WTC11 (cell line): ENCODE data around the gene TSPAN31. TPM values are rescaled to one million over a fixed set of nuclear protein-coding genes. Genes with fewer than 3 reads are reported as not detected.

Source experiments
- ATAC-seq: fragments of 200-7000 bp; cut with Tn5 transposase; 2 replicates; pipeline ENCODE4 v1.10.0; 2021; ENCODE audit warnings: mild to moderate bottlenecking, moderate library complexity
- CTCF ChIA-PET: fragments of 300-600 bp; sonication (Branson Sonifier 250); formaldehyde crosslinking; loops from one replicate; lab custom pipeline; 2021; ENCODE audit warnings: antibody characterized with exemption; lab: Charles Lee
- POLR2A ChIA-PET: fragments of 350-600 bp; sonication (Branson Sonifier 250); formaldehyde crosslinking; loops from one replicate; lab custom pipeline; 2021; ENCODE audit warnings: antibody characterized with exemption; lab: Charles Lee
- DNase-seq: peaks from one replicate; pipeline ENCODE4 v3.0.0; 2021; ENCODE audit warnings: low spot score
- H3K27ac Mint-ChIP-seq: 2 replicates; pipeline ENCODE4 v1.8.0; 2021; ENCODE audit warnings: mixed read lengths
- H3K27me3 Mint-ChIP-seq: 2 replicates; pipeline ENCODE4 v1.8.0; 2021; ENCODE audit warnings: low read depth, mild to moderate bottlenecking, moderate library complexity, mixed read lengths
- H3K36me3 Mint-ChIP-seq: 2 replicates; pipeline ENCODE4 v1.8.0; 2021; ENCODE audit warnings: mixed read lengths
- H3K4me1 Mint-ChIP-seq: 2 replicates; pipeline ENCODE4 v1.8.0; 2022; ENCODE audit warnings: mixed read lengths
- H3K4me3 Mint-ChIP-seq: 2 replicates; pipeline ENCODE4 v1.8.0; 2021; ENCODE audit warnings: mild to moderate bottlenecking, moderate library complexity, mixed read lengths
- H3K9me3 Mint-ChIP-seq: 2 replicates; pipeline ENCODE4 v1.8.0; 2021; ENCODE audit warnings: mixed read lengths
- ARID4B ChIP-seq: sonication (generic); formaldehyde crosslinking; IDR thresholded peaks from 2 replicates; pipeline ENCODE4 v1.8.0; 2023; ENCODE audit warnings: missing genetic modification reagents, mild to moderate bottlenecking, borderline replicate concordance
- ATF1 ChIP-seq: sonication (generic); formaldehyde crosslinking; IDR thresholded peaks from 2 replicates; pipeline ENCODE4 v1.8.1; 2023; ENCODE audit warnings: mild to moderate bottlenecking, moderate library complexity, missing genetic modification reagents
- CBFB ChIP-seq: sonication (generic); formaldehyde crosslinking; IDR thresholded peaks from 2 replicates; pipeline ENCODE4 v1.8.1; 2022; ENCODE audit warnings: mild to moderate bottlenecking, low read depth, missing genetic modification reagents
- EMX1 ChIP-seq: fragments of 250-450 bp; sonication (Bioruptor Pico); IDR thresholded peaks from 2 replicates; pipeline ENCODE4 v1.8.0; 2021; ENCODE audit warnings: mild to moderate bottlenecking
- ETV6 ChIP-seq: sonication (generic); formaldehyde crosslinking; IDR thresholded peaks from 2 replicates; pipeline ENCODE4 v1.8.1; 2022; ENCODE audit warnings: mild to moderate bottlenecking, missing genetic modification reagents
- GRHL2 ChIP-seq: fragments of 250-450 bp; sonication (Bioruptor Pico); IDR thresholded peaks from 2 replicates; pipeline ENCODE4 v1.8.0; 2022; ENCODE audit warnings: mild to moderate bottlenecking, moderate library complexity; ENCODE audit not compliant: insufficient replicate concordance, severe bottlenecking
- IRF2 ChIP-seq: sonication (generic); formaldehyde crosslinking; IDR thresholded peaks from 2 replicates; pipeline ENCODE4 v1.8.0; 2022; ENCODE audit warnings: low read depth, missing genetic modification reagents, borderline replicate concordance
- JUN ChIP-seq: sonication (generic); formaldehyde crosslinking; IDR thresholded peaks from 2 replicates; pipeline ENCODE4 v1.8.0; 2023; ENCODE audit warnings: mild to moderate bottlenecking, missing genetic modification reagents
- MXD4 ChIP-seq: fragments of 250-450 bp; sonication (Bioruptor Pico); IDR thresholded peaks from 2 replicates; pipeline ENCODE4 v1.8.0; 2021; ENCODE audit warnings: mild to moderate bottlenecking, moderate library complexity, borderline replicate concordance
- NFYB ChIP-seq: sonication (generic); formaldehyde crosslinking; conservative IDR thresholded peaks from 2 replicates; pipeline ENCODE4 v1.8.0; 2022; ENCODE audit warnings: low read depth, missing genetic modification reagents
- PRRX2 ChIP-seq: fragments of 250-450 bp; sonication (Bioruptor Pico); IDR thresholded peaks from 2 replicates; pipeline ENCODE4 v1.8.0; 2021; ENCODE audit warnings: mild to moderate bottlenecking
- STAT6 ChIP-seq: sonication (generic); formaldehyde crosslinking; conservative IDR thresholded peaks from 2 replicates; pipeline ENCODE4 v1.8.1; 2023; ENCODE audit warnings: mild to moderate bottlenecking, low read depth, missing genetic modification reagents, moderate library complexity
- TCF7 ChIP-seq: sonication (generic); formaldehyde crosslinking; IDR thresholded peaks from 2 replicates; pipeline ENCODE4 v1.8.0; 2022; ENCODE audit warnings: mild to moderate bottlenecking, low read depth, missing genetic modification reagents, moderate library complexity
- USF1 ChIP-seq: sonication (generic); formaldehyde crosslinking; IDR thresholded peaks from 2 replicates; pipeline ENCODE4 v1.8.0; 2022; ENCODE audit warnings: mild to moderate bottlenecking, missing genetic modification reagents
- ZNF121 ChIP-seq: sonication (generic); formaldehyde crosslinking; IDR thresholded peaks from 2 replicates; pipeline ENCODE4 v1.8.0; 2023; ENCODE audit warnings: missing genetic modification reagents
- ZNF317 ChIP-seq: sonication (generic); formaldehyde crosslinking; IDR thresholded peaks from 2 replicates; pipeline ENCODE4 v1.8.1; 2023; ENCODE audit warnings: low read depth, mild to moderate bottlenecking, moderate library complexity, missing genetic modification reagents, borderline replicate concordance
- ZNF416 ChIP-seq: fragments of 250-450 bp; sonication (Bioruptor Pico); IDR thresholded peaks from 2 replicates; pipeline ENCODE4 v1.9.0; 2021; ENCODE audit warnings: mild to moderate bottlenecking, inconsistent platforms
- ZNF532 ChIP-seq: fragments of 250-450 bp; sonication (Bioruptor Pico); IDR thresholded peaks from 2 replicates; pipeline ENCODE4 v1.9.0; 2021; ENCODE audit warnings: mild to moderate bottlenecking, borderline replicate concordance
- total RNA-seq: library from RNA; stranded (reverse); gene quantifications from 3 replicates; pipeline ENCODE4 v1.2.3, GENCODE V29; 2021
- TF ChIP-seq, protein P1 (sequence below): sonication (generic); formaldehyde crosslinking; IDR thresholded peaks from 2 replicates; pipeline ENCODE4 v1.8.0; 2022; ENCODE audit warnings: missing genetic modification reagents

TSPAN31 gene
- total RNA-seq, 1 experiment from 2014 or later = 9.9 TPM

GRCh38 chr12:57726884-57727757 is 17.7 kb upstream of the TSPAN31 start:
- ChIA-PET POLR2A (interaction anchor here (1.0 to 1.1 kb wide), 2 partner anchors 10 to 18 kb away, joined by 4 to 5 read pairs; partner anchors contain the start of gene TSPAN31), CTCF (interaction anchor here (0.5 to 5.8 kb wide), 20 partner anchors 9 to 214 kb away, joined by 3 to 146 read pairs (median 4); partner anchors contain the start of genes AGAP2, ARHGEF25, ATP23 and EEF1AKMT3)
- Mint-ChIP-seq H3K36me3 (no peaks in the 10 kb centered on the region), H3K4me3 (peak overlapping the region; percentile 50), H3K4me1 (peaks cover 15% of the 10 kb centered on the region), H3K27me3 (peaks cover 95% of the 10 kb centered on the region), H3K27ac (no peak overlapping the region), H3K9me3 (no peaks in the 10 kb centered on the region)
- ATAC-seq = peak; percentile 4
- peak; percentile 47 for DNase-seq
- TF ChIP-seq PRRX2 (CRISPR knock-in tag) = no peak
- TF ChIP-seq NFYB = 0 out of 2 replicates have a peak, but pooled peaks have one; percentile 12
- 0 out of 2 replicates have a peak, but pooled peaks have one; percentile 78 for TF ChIP-seq JUN
- no peak for TF ChIP-seq ZNF532 (CRISPR knock-in tag)
- TF ChIP-seq IRF2 (CRISPR knock-in tag) = no peak
- no peak for TF ChIP-seq CBFB (CRISPR knock-in tag)
- no peak for TF ChIP-seq ATF1 (CRISPR knock-in tag)
- TF ChIP-seq USF1 = peak; percentile 67; the same call in 1 of the 2 replicates
- no peak for TF ChIP-seq ZNF416 (CRISPR knock-in tag)
- no peak for TF ChIP-seq GRHL2 (CRISPR knock-in tag)
- TF ChIP-seq, protein P1, sequence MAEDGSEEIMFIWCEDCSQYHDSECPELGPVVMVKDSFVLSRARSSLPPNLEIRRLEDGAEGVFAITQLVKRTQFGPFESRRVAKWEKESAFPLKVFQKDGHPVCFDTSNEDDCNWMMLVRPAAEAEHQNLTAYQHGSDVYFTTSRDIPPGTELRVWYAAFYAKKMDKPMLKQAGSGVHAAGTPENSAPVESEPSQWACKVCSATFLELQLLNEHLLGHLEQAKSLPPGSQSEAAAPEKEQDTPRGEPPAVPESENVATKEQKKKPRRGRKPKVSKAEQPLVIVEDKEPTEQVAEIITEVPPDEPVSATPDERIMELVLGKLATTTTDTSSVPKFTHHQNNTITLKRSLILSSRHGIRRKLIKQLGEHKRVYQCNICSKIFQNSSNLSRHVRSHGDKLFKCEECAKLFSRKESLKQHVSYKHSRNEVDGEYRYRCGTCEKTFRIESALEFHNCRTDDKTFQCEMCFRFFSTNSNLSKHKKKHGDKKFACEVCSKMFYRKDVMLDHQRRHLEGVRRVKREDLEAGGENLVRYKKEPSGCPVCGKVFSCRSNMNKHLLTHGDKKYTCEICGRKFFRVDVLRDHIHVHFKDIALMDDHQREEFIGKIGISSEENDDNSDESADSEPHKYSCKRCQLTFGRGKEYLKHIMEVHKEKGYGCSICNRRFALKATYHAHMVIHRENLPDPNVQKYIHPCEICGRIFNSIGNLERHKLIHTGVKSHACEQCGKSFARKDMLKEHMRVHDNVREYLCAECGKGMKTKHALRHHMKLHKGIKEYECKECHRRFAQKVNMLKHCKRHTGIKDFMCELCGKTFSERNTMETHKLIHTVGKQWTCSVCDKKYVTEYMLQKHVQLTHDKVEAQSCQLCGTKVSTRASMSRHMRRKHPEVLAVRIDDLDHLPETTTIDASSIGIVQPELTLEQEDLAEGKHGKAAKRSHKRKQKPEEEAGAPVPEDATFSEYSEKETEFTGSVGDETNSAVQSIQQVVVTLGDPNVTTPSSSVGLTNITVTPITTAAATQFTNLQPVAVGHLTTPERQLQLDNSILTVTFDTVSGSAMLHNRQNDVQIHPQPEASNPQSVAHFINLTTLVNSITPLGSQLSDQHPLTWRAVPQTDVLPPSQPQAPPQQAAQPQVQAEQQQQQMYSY (CRISPR knock-in tag) = no peak; the same call in 1 of the 2 replicates
- TF ChIP-seq ARID4B (CRISPR knock-in tag) = peak; percentile 46
- no peak for TF ChIP-seq EMX1 (CRISPR knock-in tag)
- TF ChIP-seq ETV6 (CRISPR knock-in tag) = no peak
- TF ChIP-seq ZNF317 (CRISPR knock-in tag) = no peak
- TF ChIP-seq TCF7 (CRISPR knock-in tag) = no peak
- TF ChIP-seq ZNF121 (CRISPR knock-in tag) = peak; percentile 24; the same call in 1 of the 2 replicates
- TF ChIP-seq MXD4 = no peak
- TF ChIP-seq STAT6 = no peak
